Aorta (tissue), 5 donors: Measurements from ENCODE around the gene SYPL1. TPM values are rescaled to one million over a fixed set of nuclear protein-coding genes. Genes with fewer than 3 reads are reported as not detected.

Experiments used
- ATAC-seq: fragments of 200-7000 bp; cut with Tn5 transposase; one replicate; pipeline ENCODE4 v1.9.1; 2022; ENCODE audit warnings: moderate library complexity; ENCODE audit not compliant: low FRiP score
- DNase-seq, 2 donors: peaks; one replicate each; pipeline ENCODE4 v3.0.0-alpha.2; 2020
- H3K27ac ChIP-seq, 2 donors: one replicate each; pipeline ENCODE4 v1.5.1; 2013; ENCODE audit warnings: low read length in 2 of 2, mild to moderate bottlenecking in 2 of 2, moderate library complexity in 2 of 2, control low read depth in 1 of 2, inconsistent platforms in 1 of 2, low read depth in 1 of 2
- H3K27me3 ChIP-seq, 2 donors: one replicate each; pipeline ENCODE4 v1.6.1; 2013; ENCODE audit warnings: control low read depth in 1 of 2, low read length in 1 of 2, mild to moderate bottlenecking in 1 of 2, moderate library complexity in 1 of 2; ENCODE audit not compliant: insufficient read depth in 2 of 2, control insufficient read depth in 1 of 2
- H3K36me3 ChIP-seq, 2 donors: one replicate each; pipeline ENCODE4 v1.6.1; 2013; ENCODE audit warnings: control low read depth in 1 of 2, low read length in 1 of 2, mild to moderate bottlenecking in 1 of 2; ENCODE audit not compliant: insufficient read depth in 2 of 2, control insufficient read depth in 1 of 2
- H3K4me1 ChIP-seq, 2 donors: one replicate each; pipeline ENCODE4 v1.6.1; 2013; ENCODE audit warnings: low read length in 2 of 2, control low read depth in 1 of 2, mild to moderate bottlenecking in 1 of 2, moderate library complexity in 1 of 2; ENCODE audit not compliant: insufficient read depth in 2 of 2, control insufficient read depth in 1 of 2
- H3K4me3 ChIP-seq, 2 donors: one replicate each; pipeline ENCODE4 v1.5.1; 2013; ENCODE audit warnings: low read length in 2 of 2, control low read depth in 1 of 2, mild to moderate bottlenecking in 1 of 2
- H3K9me3 ChIP-seq: one replicate; pipeline ENCODE4 v1.6.1; 2013; ENCODE audit warnings: mild to moderate bottlenecking, low read length; ENCODE audit not compliant: control insufficient read depth
- WGBS, 2 donors: extraction: QIAGEN DNeasy Blood & Tissue Kit; methylation state at CpG; one replicate each; pipeline ENCODE4 v1.1.7; 2013; 5-methylcytosine and 5-hydroxymethylcytosine counted together
- intact Hi-C, 2 donors: fragments of 100-400 bp; cut with DNase I; formaldehyde crosslinking; loops; one replicate each; pipeline versions ENCODE4 v1.14.2 to v1.15.0; 2022
- polyA plus RNA-seq, 2 donors: library from polyadenylated mRNA; stranded (reverse); fragments of 200-250 nt; gene quantifications; one replicate each; pipeline ENCODE4 v1.2.3, GENCODE V29; 2013
- total RNA-seq, 2 donors: library from RNA; stranded (reverse); fragmentation: NEBNext Ultra II Directional; extraction: Animal tissue kit (Norgen Biotek cat#: 25700); gene quantifications; one replicate each; pipeline ENCODE4 v1.2.1, GENCODE V29; 2021
- donor health status: healthy with polysubstance abuse.
- donor health status: Bipolar disorder and iron deficiency.
- donor health status: DM: no; HTN: no; CAD: no.
- donor health status: DM: no; HTN: no; CAD: no.
- donor health status: DM: yes; HTN: yes; CAD: no.

SYPL1 gene
- total and polyA plus RNA-seq, 4 donors: 38.9 to 70.5 (median 62.5) TPM

DNA sequence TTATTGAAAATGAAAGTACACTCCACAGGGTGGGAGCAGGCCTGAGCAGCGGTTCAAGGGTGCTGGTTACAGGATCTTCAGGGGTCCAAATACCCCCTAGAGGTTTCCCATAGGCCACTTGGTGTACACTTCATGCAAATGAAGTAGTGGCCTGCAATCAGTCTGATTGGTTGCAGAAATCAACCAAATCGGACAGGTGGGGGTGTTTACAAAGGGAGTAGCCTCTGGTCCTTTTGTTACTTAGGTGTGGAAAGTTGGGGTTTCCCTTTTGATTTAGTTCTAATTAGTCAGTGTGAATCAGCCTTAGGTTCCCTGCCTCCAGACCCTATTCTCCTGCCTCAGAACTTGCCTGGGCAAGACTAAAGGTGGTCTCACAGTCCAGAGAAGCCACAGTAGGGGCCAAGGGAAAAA is 49.6 kb downstream of the SYPL1 start:
- ATAC-seq (no peak), DNase-seq (no peak)
- Histone ChIP-seq H3K4me3 (no peak overlapping the region), H3K27me3 (no peaks in the 10 kb centered on the region), H3K27ac (no peak overlapping the region), H3K36me3 (no peaks in the 10 kb centered on the region), H3K4me1 (no peaks in the 10 kb centered on the region), H3K9me3 (no peaks in the 10 kb centered on the region)
- WGBS, 2 donors: 96 to 97% methylated on average over 2 of the region's 2 CpGs
- intact Hi-C loops: no loop called here

DNA sequence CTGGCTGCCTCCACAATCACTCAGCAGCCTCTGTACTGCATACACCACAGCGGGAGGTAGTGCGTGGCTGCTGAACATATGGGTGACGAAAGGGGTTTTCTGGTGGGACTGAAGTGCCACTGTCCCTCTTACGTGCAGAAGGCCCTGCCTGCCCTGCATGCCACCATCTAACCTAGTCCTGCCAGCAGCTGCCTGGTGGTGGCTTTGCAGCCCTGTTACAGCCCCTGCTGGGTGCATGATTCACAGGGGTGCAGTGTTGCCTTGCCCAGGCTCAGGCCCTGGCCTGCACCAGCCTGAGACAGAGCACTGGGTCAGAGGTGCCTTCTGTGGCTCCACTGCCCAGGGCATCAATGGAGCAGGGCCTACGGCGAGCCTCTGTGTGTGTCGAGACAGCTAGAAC is 50.1 kb downstream of the SYPL1 start:
- Histone ChIP-seq H3K9me3 (no peaks in the 10 kb centered on the region), H3K27me3 (no peaks in the 10 kb centered on the region), H3K4me1 (no peaks in the 10 kb centered on the region), H3K36me3 (no peaks in the 10 kb centered on the region), H3K4me3 (no peak overlapping the region), H3K27ac (no peak overlapping the region)
- DNase-seq: no peak
- no peak for ATAC-seq
- intact Hi-C loops: no loop called here
- WGBS, 2 donors: 96 to 97% methylated on average over 7 of the region's 7 CpGs

DNA sequence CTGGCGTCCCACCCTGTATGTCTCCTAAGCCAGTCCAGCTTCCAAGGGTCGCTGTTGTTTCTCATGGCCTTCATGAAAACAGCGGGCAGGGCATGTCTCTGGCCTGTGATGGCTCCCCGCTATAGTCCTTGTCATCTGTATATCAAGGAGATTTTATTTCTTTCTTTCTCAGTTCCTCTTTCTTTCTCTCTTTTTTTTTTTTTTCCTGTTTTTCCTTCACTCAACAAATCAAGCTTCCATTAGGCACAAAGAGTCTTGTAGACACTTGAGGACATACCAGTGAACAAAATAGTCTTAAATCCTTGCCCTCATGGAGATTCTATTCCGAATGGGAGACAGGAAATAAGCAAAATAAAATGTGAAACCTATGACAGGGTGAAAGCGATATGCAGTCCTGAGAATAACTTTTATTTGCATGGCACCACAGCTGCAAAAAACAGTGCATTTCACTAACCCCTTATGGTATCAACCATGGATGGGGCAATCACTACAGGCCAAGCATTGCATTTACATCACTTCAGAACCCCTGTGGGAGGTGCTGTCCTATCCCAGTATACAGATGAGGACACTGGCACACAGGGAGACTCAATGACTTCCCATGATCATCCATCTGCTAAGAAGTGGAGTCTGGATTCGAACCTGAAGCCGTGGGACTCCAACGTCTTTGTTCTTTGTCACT is 50.7 kb downstream of the SYPL1 start:
- DNase-seq (no peak), ATAC-seq (no peak)
- Histone ChIP-seq H3K27me3 (no peaks in the 10 kb centered on the region), H3K4me1 (no peaks in the 10 kb centered on the region), H3K27ac (no peak overlapping the region), H3K36me3 (no peaks in the 10 kb centered on the region), H3K4me3 (no peak overlapping the region), H3K9me3 (no peaks in the 10 kb centered on the region)
- intact Hi-C loops: no loop called here
- 95 to 96% methylated on average over 9 of the region's 9 CpGs for WGBS, 2 donors

DNA sequence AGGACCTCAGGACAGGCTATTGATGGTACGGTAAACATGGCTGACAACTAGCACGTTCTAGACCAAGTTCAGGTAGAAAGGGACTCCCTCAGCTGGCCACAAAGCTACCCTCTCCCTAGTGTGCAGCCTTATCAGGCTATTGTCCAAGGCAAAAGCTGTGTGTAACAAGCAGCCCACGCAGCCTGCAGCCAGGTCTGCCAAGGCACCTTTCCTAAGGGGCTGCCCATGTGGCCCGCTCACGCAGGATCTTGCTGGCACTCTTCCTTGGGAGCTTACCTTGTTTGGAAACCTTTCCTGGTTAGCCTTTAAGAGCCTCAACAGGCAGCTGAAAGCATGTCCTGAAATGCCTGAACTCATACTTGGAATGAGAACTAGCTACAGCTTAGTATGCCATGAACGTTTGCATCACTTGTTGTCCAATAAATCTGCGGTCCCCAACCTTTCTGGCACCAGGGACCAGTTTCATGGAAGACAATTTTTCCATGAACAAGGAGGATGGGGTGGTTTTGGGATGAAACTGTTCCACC is 51.7 kb downstream of the SYPL1 start:
- no peaks in the 10 kb centered on the region for H3K4me1 ChIP-seq
- H3K4me3 ChIP-seq: no peak overlapping the region

DNA sequence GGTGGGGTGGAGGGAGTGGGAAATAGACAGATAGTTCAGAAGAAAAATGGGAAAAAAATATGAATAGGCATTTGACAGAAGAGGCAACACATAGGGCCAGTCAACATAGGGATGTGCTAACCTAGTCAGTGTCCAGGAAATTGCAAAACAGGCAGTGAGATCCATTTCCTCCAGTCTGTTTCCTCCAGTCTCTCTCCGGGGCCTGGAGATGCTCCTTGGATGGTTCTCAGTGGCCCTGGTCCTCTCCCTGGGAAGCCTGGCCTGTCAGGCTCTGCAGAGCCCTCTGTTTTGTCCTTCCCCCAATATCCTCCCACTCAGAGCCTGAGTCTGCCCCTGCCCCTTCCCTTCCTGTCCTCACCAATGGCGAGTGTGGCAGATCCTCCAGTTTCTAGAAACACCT is 52.6 kb downstream of the SYPL1 start:
- intact Hi-C loops: loop anchor here in 1 of 2 donors (2.0 to 10.0 kb wide), 2 partner anchors 93 to 225 kb away; partner anchors contain the start of gene NAMPT
- Histone ChIP-seq H3K36me3 (no peaks in the 10 kb centered on the region), H3K4me1 (no peaks in the 10 kb centered on the region), H3K27ac (no peak overlapping the region), H3K4me3 (no peak overlapping the region), H3K9me3 (no peaks in the 10 kb centered on the region), H3K27me3 (no peaks in the 10 kb centered on the region)
- no peak for DNase-seq
- 90 to 93% methylated on average over 2 of the region's 2 CpGs for WGBS, 2 donors
- ATAC-seq: no peak

More for the DNA sequence above, 51.7 kb downstream of the SYPL1 start:
- intact Hi-C loops: no loop called here
- Histone ChIP-seq H3K9me3 (no peaks in the 10 kb centered on the region), H3K36me3 (no peaks in the 10 kb centered on the region), H3K27me3 (no peaks in the 10 kb centered on the region), H3K27ac (no peak overlapping the region)
- DNase-seq (no peak), ATAC-seq (no peak)
- WGBS, 2 donors: 86 to 93% methylated on average over 7 of the region's 7 CpGs

GRCh38 chr7:106058928-106059324 is 53.2 kb downstream of the SYPL1 start:
- Histone ChIP-seq H3K4me1 (no peaks in the 10 kb centered on the region), H3K27ac (no peak overlapping the region), H3K27me3 (no peaks in the 10 kb centered on the region), H3K36me3 (no peaks in the 10 kb centered on the region), H3K4me3 (no peak overlapping the region), H3K9me3 (no peaks in the 10 kb centered on the region)
- ATAC-seq (no peak), DNase-seq (no peak)
- intact Hi-C loops: loop anchor here in 1 of 2 donors (2.0 to 10.0 kb wide), 2 partner anchors 94 to 226 kb away; partner anchors contain the start of gene NAMPT
- WGBS, 2 donors: 93% methylated on average over 3 of the region's 3 CpGs

DNA sequence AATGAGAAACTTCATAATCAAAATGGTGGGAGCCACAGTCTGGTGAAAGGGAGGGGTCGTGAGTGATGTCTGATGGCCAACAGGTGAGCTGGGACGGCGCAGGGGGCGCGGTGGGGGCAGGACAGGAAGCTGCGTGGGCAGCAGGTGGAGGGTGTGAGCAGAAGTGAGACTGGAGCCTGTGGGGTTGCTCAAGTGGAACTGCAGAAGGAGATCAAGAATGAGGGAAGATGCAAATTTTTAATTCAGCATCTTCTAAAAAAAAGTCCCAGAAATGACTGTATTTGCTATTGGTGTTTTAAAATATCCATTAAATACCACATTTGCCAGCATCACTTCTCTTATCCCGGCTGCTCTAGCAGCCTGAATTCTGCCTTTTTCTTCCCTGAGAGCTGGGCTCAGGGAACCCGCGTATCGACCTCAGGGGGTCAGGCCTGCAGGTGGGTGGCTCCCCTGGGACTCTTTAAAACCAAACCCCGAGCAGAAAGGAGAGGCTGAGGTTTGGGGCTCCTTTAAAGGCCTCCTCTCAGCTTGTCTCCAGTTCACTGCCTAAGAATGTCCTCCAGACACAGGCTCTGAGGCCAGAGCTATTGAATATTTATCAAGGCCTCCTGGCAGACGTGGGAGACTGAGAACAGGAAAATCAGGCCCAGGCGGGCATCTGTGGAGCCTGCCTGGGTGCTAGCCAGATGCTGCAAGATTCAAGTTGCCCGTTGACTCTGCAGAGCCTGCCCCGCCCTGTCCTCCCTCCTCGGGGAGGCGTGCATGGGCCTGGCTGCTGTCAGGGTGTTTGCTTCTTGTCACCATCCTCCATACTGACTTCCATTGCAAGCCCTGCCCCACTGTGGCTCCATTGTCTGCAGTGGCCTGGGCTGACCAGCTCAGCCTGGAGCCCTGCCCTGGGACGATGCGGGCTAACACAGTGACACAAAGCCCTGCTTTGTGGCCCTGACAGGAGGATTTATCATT is 53.9 kb downstream of the SYPL1 start:
- intact Hi-C loops: loop anchor here (1.0 to 10.0 kb wide), 3 partner anchors 95 to 227 kb away; partner anchors contain the start of gene NAMPT (in 1 of the 2)
- H3K27me3 ChIP-seq: no peaks in the 10 kb centered on the region
- no peak for ATAC-seq
- H3K27ac ChIP-seq: no peak overlapping the region
- H3K36me3 ChIP-seq: no peaks in the 10 kb centered on the region
- no peaks in the 10 kb centered on the region for H3K4me1 ChIP-seq
- no peak overlapping the region for H3K4me3 ChIP-seq
- H3K9me3 ChIP-seq: no peaks in the 10 kb centered on the region
- no peak for DNase-seq
- 75% methylated on average over 19 of the region's 19 CpGs for WGBS, 2 donors

DNA sequence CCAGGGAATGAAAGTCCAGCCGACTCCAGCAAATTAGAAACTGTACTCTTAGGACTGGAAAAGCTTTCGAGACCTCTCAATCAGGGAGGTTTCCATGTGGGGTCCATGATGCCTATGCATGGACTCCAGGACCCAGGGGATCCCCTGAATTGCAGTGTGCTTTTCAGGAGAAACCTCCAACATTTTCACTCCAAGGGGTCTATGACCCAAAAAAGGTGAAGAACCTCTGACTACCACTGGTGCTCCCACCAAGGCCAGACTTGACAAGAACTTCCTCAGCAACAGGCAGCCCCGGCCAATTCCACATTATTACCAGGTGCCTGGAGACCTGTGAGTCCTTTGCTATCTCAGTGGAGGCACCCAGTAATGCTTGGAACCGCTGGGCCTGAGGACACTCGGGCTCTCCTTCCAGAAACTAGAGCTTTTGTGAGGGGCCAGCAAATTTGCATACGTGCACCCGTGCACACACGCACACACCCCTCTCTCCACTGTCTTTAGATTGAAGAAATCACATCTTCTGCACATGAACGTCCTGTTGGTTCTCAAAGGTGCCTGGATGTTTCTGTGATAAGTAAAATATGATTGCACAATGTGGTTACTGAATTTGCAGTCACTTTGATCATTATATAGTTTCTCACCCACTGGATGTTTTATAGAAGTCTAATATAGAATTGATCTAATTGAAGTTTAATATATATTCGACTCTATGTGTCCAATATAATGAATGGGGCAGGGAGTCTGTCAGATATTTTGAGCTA is 54.7 kb downstream of the SYPL1 start:
- no peak overlapping the region for H3K27ac ChIP-seq

More for the DNA sequence above, 54.7 kb downstream of the SYPL1 start:
- ATAC-seq (no peak), DNase-seq (no peak)
- Histone ChIP-seq H3K4me3 (no peak overlapping the region), H3K36me3 (no peaks in the 10 kb centered on the region), H3K4me1 (no peaks in the 10 kb centered on the region), H3K9me3 (no peaks in the 10 kb centered on the region), H3K27me3 (no peaks in the 10 kb centered on the region)
- WGBS, 2 donors: 72 to 74% methylated on average over 10 of the region's 10 CpGs
- intact Hi-C loops: loop anchor here (1.0 to 10.0 kb wide), 2 partner anchors 96 to 227 kb away; partner anchors contain the start of gene NAMPT (in 1 of the 2)
